H1 (cell line): Measurements from ENCODE around the gene MUC5B. TPM values are rescaled to one million over a fixed set of nuclear protein-coding genes. Genes with fewer than 3 reads are reported as not detected.

Experiments
- CTCF ChIA-PET: fragments of 300-600 bp; sonication (Branson Sonifier 250); formaldehyde crosslinking; loops from one replicate; lab custom pipeline; 2021; ENCODE audit not compliant: partially characterized antibody; lab: Charles Lee
- POLR2A ChIA-PET: fragments of 300-600 bp; sonication (Branson Sonifier 250); formaldehyde crosslinking; loops from one replicate; lab custom pipeline; 2021; ENCODE audit warnings: inconsistent platforms; ENCODE audit not compliant: partially characterized antibody; lab: Charles Lee
- DNase-seq, 2 experiments: peaks; one replicate each; pipeline versions ENCODE4 v3.0.0 to v3.0.0-alpha.2; 2010 to 2022; ENCODE audit warnings: low spot score in 2 of 2, low read depth in 1 of 2, mixed read lengths in 1 of 2
- FAIRE-seq: peaks from 2 replicates; lab custom pipeline; 2011; peaks lifted over from hg19 to GRCh38; lab: Jason Lieb, UNC
- H2AFZ ChIP-seq: 2 replicates; pipeline ENCODE4 v1.8.1; 2012; ENCODE audit warnings: low read length, inconsistent platforms
- H2AK5ac ChIP-seq: 2 replicates; pipeline ENCODE4 v1.6.1; 2013; ENCODE audit warnings: low read depth, low read length
- H2BK120ac ChIP-seq: replicated peaks from 2 replicates; pipeline ENCODE3; 2013; ENCODE audit warnings: low read depth, low read length, inconsistent platforms
- H2BK12ac ChIP-seq: 2 replicates; pipeline ENCODE4 v1.6.1; 2013; ENCODE audit warnings: low read depth, low read length
- H2BK15ac ChIP-seq: 2 replicates; pipeline ENCODE4 v1.6.1; 2013; ENCODE audit warnings: low read length
- H2BK20ac ChIP-seq: 2 replicates; pipeline ENCODE4 v1.6.1; 2013; ENCODE audit warnings: low read length
- H2BK5ac ChIP-seq: 2 replicates; pipeline ENCODE4 v1.6.1; 2013; ENCODE audit warnings: low read depth, low read length
- H3K14ac ChIP-seq: 2 replicates; pipeline ENCODE4 v1.6.1; 2013; ENCODE audit warnings: inconsistent platforms; ENCODE audit not compliant: insufficient read length
- H3K18ac ChIP-seq: 2 replicates; pipeline ENCODE4 v1.6.1; 2013; ENCODE audit warnings: low read length; ENCODE audit errors: extremely low read depth
- H3K23ac ChIP-seq: 2 replicates; pipeline ENCODE4 v1.6.1; 2013; ENCODE audit warnings: inconsistent platforms; ENCODE audit not compliant: insufficient read length
- H3K23me2 ChIP-seq: 2 replicates; pipeline ENCODE4 v1.6.1; 2013; ENCODE audit warnings: low read depth, low read length
- H3K27ac ChIP-seq: 2 replicates; pipeline ENCODE4 v1.6.1; 2011; ENCODE audit warnings: low read depth, low read length, inconsistent platforms
- H3K27me3 ChIP-seq, 4 experiments: replicated peaks in 1 of 4; 1 replicate in 1 of 4; 2 replicates in 3 of 4; pipeline versions ENCODE4 v1.6.1 to v1.8.1; 2011 to 2013; ENCODE audit warnings: low read length in 3 of 4, mild to moderate bottlenecking in 3 of 4, inconsistent platforms in 2 of 4, mixed read lengths in 2 of 4, moderate library complexity in 1 of 4; ENCODE audit not compliant: control insufficient read depth in 3 of 4, insufficient read depth in 3 of 4; ENCODE audit errors: extremely low read depth in 1 of 4
- H3K36me3 ChIP-seq, 4 experiments: 2 replicates each; pipeline versions ENCODE4 v1.6.1 to v1.8.1; 2011 to 2013; ENCODE audit warnings: mild to moderate bottlenecking in 4 of 4, low read length in 3 of 4, moderate library complexity in 2 of 4, control low read depth in 1 of 4, inconsistent platforms in 1 of 4; ENCODE audit not compliant: insufficient read depth in 4 of 4, control insufficient read depth in 2 of 4
- H3K4ac ChIP-seq: replicated peaks from 2 replicates; pipeline ENCODE3; 2013; ENCODE audit warnings: low read length, low read depth, mixed read lengths, inconsistent platforms; ENCODE audit not compliant: insufficient read length
- H3K4me1 ChIP-seq, 4 experiments: replicated peaks in 1 of 4; 1 replicate in 1 of 4; 2 replicates in 3 of 4; pipeline versions ENCODE4 v1.6.1 to v1.8.1; 2011 to 2013; ENCODE audit warnings: low read length in 3 of 4, inconsistent platforms in 2 of 4, mixed read lengths in 1 of 4; ENCODE audit not compliant: insufficient read depth in 4 of 4, control insufficient read depth in 3 of 4
- H3K4me2 ChIP-seq, 2 experiments: 2 replicates each; pipeline versions ENCODE4 v1.6.1 to v1.8.1; 2011 to 2013; ENCODE audit warnings: low read depth in 2 of 2, low read length in 2 of 2, control low read depth in 1 of 2, inconsistent platforms in 1 of 2, mild to moderate bottlenecking in 1 of 2; ENCODE audit not compliant: insufficient read depth in 1 of 2
- H3K4me3 ChIP-seq, 4 experiments: fragments of 200-600, 300-600 bp in 1 of 4; sonication (generic), shearing (Covaris generic), sonication (Bioruptor Twin) in 1 of 4; 2 replicates each; pipeline versions ENCODE4 v1.5.1 to v1.8.1; 2011 to 2016; ENCODE audit warnings: low read length in 4 of 4, low read depth in 3 of 4, control low read depth in 2 of 4, inconsistent platforms in 2 of 4, mild to moderate bottlenecking in 2 of 4, mixed read lengths in 1 of 4, moderate library complexity in 1 of 4; ENCODE audit not compliant: insufficient read depth in 2 of 4; ENCODE audit errors: extremely low read depth in 1 of 4
- H3K56ac ChIP-seq: replicated peaks from 2 replicates; pipeline ENCODE3; 2013; ENCODE audit warnings: low read depth, mild to moderate bottlenecking, mixed read lengths, low read length, inconsistent platforms; ENCODE audit not compliant: insufficient read length
- H3K79me1 ChIP-seq: 2 replicates; pipeline ENCODE4 v1.6.1; 2013; ENCODE audit warnings: low read depth, low read length, control low read depth
- H3K79me2 ChIP-seq, 2 experiments: 2 replicates each; pipeline versions ENCODE4 v1.6.1 to v1.8.1; 2012 to 2013; ENCODE audit warnings: low read length in 2 of 2, mild to moderate bottlenecking in 2 of 2, inconsistent platforms in 1 of 2; ENCODE audit not compliant: insufficient read depth in 2 of 2, control insufficient read depth in 1 of 2
- H3K9ac ChIP-seq, 4 experiments: replicated peaks in 1 of 4; 1 replicate in 1 of 4; 2 replicates in 3 of 4; pipeline versions ENCODE4 v1.6.1 to v1.8.1; 2011 to 2013; ENCODE audit warnings: low read depth in 3 of 4, low read length in 3 of 4, control low read depth in 2 of 4, mild to moderate bottlenecking in 2 of 4, moderate library complexity in 2 of 4, inconsistent platforms in 1 of 4; ENCODE audit errors: extremely low read depth in 1 of 4
- H3K9me3 ChIP-seq, 2 experiments: 2 replicates each; pipeline versions ENCODE4 v1.6.1 to v1.8.1; 2012 to 2013; ENCODE audit warnings: mild to moderate bottlenecking in 2 of 2, moderate library complexity in 2 of 2, control low read depth in 1 of 2, inconsistent platforms in 1 of 2, low read depth in 1 of 2, low read length in 1 of 2, mixed read lengths in 1 of 2; ENCODE audit not compliant: insufficient read depth in 2 of 2
- H4K20me1 ChIP-seq, 2 experiments: replicated peaks in 1 of 2; 2 replicates each; pipeline versions ENCODE3 to v1.8.1; 2011 to 2013; ENCODE audit warnings: inconsistent platforms in 2 of 2, low read length in 2 of 2, mild to moderate bottlenecking in 1 of 2; ENCODE audit not compliant: insufficient read depth in 2 of 2, control insufficient read depth in 1 of 2
- H4K5ac ChIP-seq: 2 replicates; pipeline ENCODE4 v1.6.1; 2013; ENCODE audit warnings: low read length, low read depth, mixed read lengths, inconsistent platforms; ENCODE audit not compliant: insufficient read length
- H4K8ac ChIP-seq: 2 replicates; pipeline ENCODE4 v1.8.0; 2013; ENCODE audit warnings: mild to moderate bottlenecking, moderate library complexity, low read length, inconsistent platforms; ENCODE audit not compliant: insufficient read depth; ENCODE audit errors: extremely low read depth
- H4K91ac ChIP-seq: replicated peaks from 2 replicates; pipeline ENCODE3; 2013; ENCODE audit warnings: low read length, mixed read lengths, inconsistent platforms; ENCODE audit not compliant: insufficient read length
- CREB1 ChIP-seq: IDR thresholded peaks from 2 replicates; pipeline ENCODE4 v1.6.1; 2012; ENCODE audit warnings: inconsistent platforms
- EP300 ChIP-seq, 2 experiments: IDR thresholded peaks; 1 replicate in 1 of 2; 2 replicates in 1 of 2; pipeline ENCODE4 v1.6.1; 2011 to 2012; ENCODE audit warnings: low read depth in 2 of 2, low read length in 2 of 2, mild to moderate bottlenecking in 2 of 2, borderline replicate concordance in 1 of 2, inconsistent platforms in 1 of 2, moderate library complexity in 1 of 2
- FOSL1 ChIP-seq: IDR thresholded peaks from 2 replicates; pipeline ENCODE4 v1.6.1; 2011; ENCODE audit warnings: mild to moderate bottlenecking, low read depth, low read length, moderate library complexity; ENCODE audit not compliant: insufficient read depth
- HDAC6 ChIP-seq: IDR thresholded peaks from one replicate; pipeline ENCODE4 v1.7.1; 2012; ENCODE audit warnings: low read depth, mild to moderate bottlenecking, inconsistent platforms, low read length, moderate library complexity
- JUND ChIP-seq: IDR thresholded peaks from 2 replicates; pipeline ENCODE4 v1.6.1; 2011; ENCODE audit warnings: mild to moderate bottlenecking, improper control_type of control experiment, low read length
- KDM4A ChIP-seq: IDR thresholded peaks from one replicate; pipeline ENCODE4 v1.7.1; 2012; ENCODE audit warnings: low read depth, mild to moderate bottlenecking, moderate library complexity, low read length, inconsistent platforms; ENCODE audit not compliant: severe bottlenecking
- NANOG ChIP-seq: IDR thresholded peaks from 2 replicates; pipeline ENCODE4 v1.6.1; 2011; ENCODE audit warnings: low read length, low read depth, mild to moderate bottlenecking, inconsistent platforms; ENCODE audit not compliant: insufficient read depth, poor library complexity, severe bottlenecking
- NRF1 ChIP-seq: IDR thresholded peaks from 2 replicates; pipeline ENCODE4 v1.6.1; 2011; ENCODE audit warnings: mild to moderate bottlenecking, low read depth, low read length, improper control_type of control experiment
- POLR2AphosphoS5 ChIP-seq: IDR thresholded peaks from 2 replicates; pipeline ENCODE4 v1.6.1; 2011; ENCODE audit warnings: low read depth, low read length
- RBBP5 ChIP-seq: IDR thresholded peaks from 2 replicates; pipeline ENCODE4 v1.7.1; 2012; ENCODE audit warnings: low read depth, mild to moderate bottlenecking, inconsistent platforms, low read length, moderate library complexity, borderline replicate concordance
- RFX5 ChIP-seq: IDR thresholded peaks from 2 replicates; pipeline ENCODE4 v1.6.1; 2011; ENCODE audit warnings: low read depth, low read length, improper control_type of control experiment, borderline replicate concordance
- WGBS, 2 experiments: shearing (Covaris generic) in 1 of 2; methylation state at CpG; one replicate each; pipeline versions ENCODE4 v1.1.6 to v1.1.7; 2013 to 2015; ENCODE audit warnings: low lambda C conversion rate in 2 of 2, mixed read lengths in 2 of 2, inconsistent platforms in 1 of 2, low coverage in 1 of 2, missing lambda C conversion rate in 1 of 2; ENCODE audit not compliant: insufficient replicate concordance in 2 of 2, insufficient coverage in 1 of 2, insufficient read length in 1 of 2; ENCODE audit errors: extremely low coverage in 1 of 2, missing lambda C conversion rate in 1 of 2; 5-methylcytosine and 5-hydroxymethylcytosine counted together
- polyA plus RNA-seq, 7 experiments: library from polyadenylated mRNA; depleted of rRNA in 3 of 7; stranded (reverse) in 5 of 7; unstranded in 2 of 7; fragments of >200 nt in 5 of 7; fragments of 200-250 nt in 2 of 7; gene quantifications; 1 replicate in 5 of 7; 2 replicates in 1 of 7; 4 replicates in 1 of 7; pipeline versions ENCODE4 v1.2.1 to v1.2.3, GENCODE V29; 2011 to 2013; ENCODE audit warnings: missing spikeins in 2 of 7, mixed read lengths in 2 of 7
- total RNA-seq: library from RNA; stranded (reverse); fragmentation: NEBNext Ultra II Directional; extraction: Animal tissue kit (Norgen Biotek cat#: 25700); gene quantifications from 2 replicates; pipeline ENCODE4 v1.2.1, GENCODE V29; 2021
- TF ChIP-seq, protein P1 (sequence below): IDR thresholded peaks from 2 replicates; pipeline ENCODE4 v1.6.1; 2012; ENCODE audit warnings: inconsistent platforms
- TF ChIP-seq, protein P2 (sequence below): IDR thresholded peaks from 2 replicates; pipeline ENCODE4 v1.6.1; 2012; ENCODE audit warnings: inconsistent platforms

MUC5B gene
- total and polyA plus RNA-seq, 2 of the 8 experiments (the other 6 are each of a cell fraction or from before 2014, with no cell fraction given) = 0.02 to 0.03 TPM

DNA sequence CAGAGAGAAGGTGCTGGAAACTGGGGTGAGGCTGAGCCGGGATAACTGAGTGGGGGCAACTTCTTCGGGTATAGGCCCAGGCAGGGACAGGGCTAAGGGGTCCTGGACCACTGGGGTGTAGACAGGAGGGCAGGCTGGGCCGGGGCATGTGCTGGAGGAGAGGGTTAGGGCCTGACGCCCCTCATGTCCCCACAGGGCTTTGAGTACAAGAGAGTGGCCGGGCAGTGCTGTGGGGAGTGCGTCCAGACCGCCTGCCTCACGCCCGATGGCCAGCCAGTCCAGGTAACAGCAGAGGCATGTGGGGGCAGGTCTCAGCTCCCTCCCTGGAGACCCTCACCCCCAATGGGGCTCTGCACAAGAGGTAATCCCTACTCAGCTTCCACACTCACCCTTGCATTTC, 36.7 kb downstream of the MUC5B start:
- no peak overlapping the region for H2BK20ac ChIP-seq
- CTCF ChIA-PET = no interaction called here
- H3K56ac ChIP-seq = no peak overlapping the region
- H2AFZ ChIP-seq = no peak overlapping the region
- no peaks in the 10 kb centered on the region for H3K36me3 ChIP-seq
- no peak overlapping the region for H3K14ac ChIP-seq
- H3K4me2 ChIP-seq = no peak overlapping the region
- H3K4me3 ChIP-seq = no peak overlapping the region
- H3K79me2 ChIP-seq = no peaks in the 10 kb centered on the region
- H4K5ac ChIP-seq = no peak overlapping the region
- H2BK120ac ChIP-seq = no peak overlapping the region
- 0 out of 2 replicates have a peak overlapping the region, but pooled peaks have one; percentile 39 for H2AK5ac ChIP-seq
- H3K23me2 ChIP-seq = no peaks in the 10 kb centered on the region; the same call in 1 of the 2 replicates
- H2BK12ac ChIP-seq = 0 out of 2 replicates have a peak overlapping the region, but pooled peaks have one; percentile 7
- H3K4ac ChIP-seq = no peak overlapping the region
- no peak for FAIRE-seq
- no peak overlapping the region for H2BK5ac ChIP-seq
- no peaks in the 10 kb centered on the region for H3K79me1 ChIP-seq
- no peak overlapping the region for H4K91ac ChIP-seq
- no peaks in the 10 kb centered on the region for H3K27me3 ChIP-seq
- WGBS, 2 experiments = 98% methylated on average over 7 of the region's 9 CpGs; no CpG with 5 or more reads in 1 of the 2 experiments
- H4K20me1 ChIP-seq = no peaks in the 10 kb centered on the region
- no peak overlapping the region for H3K18ac ChIP-seq
- no peak overlapping the region for H3K23ac ChIP-seq
- no peak overlapping the region; the same call in 1 of the 2 replicates for H3K27ac ChIP-seq
- no peaks in the 10 kb centered on the region for H3K9me3 ChIP-seq
- POLR2A ChIA-PET = interaction anchor here (1.1 kb wide), 1 partner anchor 185 kb away, joined by 3 read pairs; the partner anchor contains the start of gene MUC2
- DNase-seq = no peak
- H3K4me1 ChIP-seq = peaks cover 0 to 14% (median 7%) of the 10 kb centered on the region in 4 experiments; a peak in 5 of 7 replicates
- no peak overlapping the region for H4K8ac ChIP-seq
- no peak overlapping the region for H3K9ac ChIP-seq
- no peak overlapping the region for H2BK15ac ChIP-seq
- no peak for TF ChIP-seq KDM4A
- TF ChIP-seq CREB1 = no peak
- TF ChIP-seq RBBP5 = no peak
- TF ChIP-seq HDAC6 = no peak
- TF ChIP-seq POLR2AphosphoS5 = no peak
- no peak for TF ChIP-seq RFX5
- TF ChIP-seq JUND = no peak
- no peak for TF ChIP-seq FOSL1
- TF ChIP-seq, protein P1, sequence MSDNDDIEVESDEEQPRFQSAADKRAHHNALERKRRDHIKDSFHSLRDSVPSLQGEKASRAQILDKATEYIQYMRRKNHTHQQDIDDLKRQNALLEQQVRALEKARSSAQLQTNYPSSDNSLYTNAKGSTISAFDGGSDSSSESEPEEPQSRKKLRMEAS = no peak
- TF ChIP-seq, protein P2, sequence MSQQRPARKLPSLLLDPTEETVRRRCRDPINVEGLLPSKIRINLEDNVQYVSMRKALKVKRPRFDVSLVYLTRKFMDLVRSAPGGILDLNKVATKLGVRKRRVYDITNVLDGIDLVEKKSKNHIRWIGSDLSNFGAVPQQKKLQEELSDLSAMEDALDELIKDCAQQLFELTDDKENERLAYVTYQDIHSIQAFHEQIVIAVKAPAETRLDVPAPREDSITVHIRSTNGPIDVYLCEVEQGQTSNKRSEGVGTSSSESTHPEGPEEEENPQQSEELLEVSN = no peak
- no peak for TF ChIP-seq EP300 (IDR thresholded peaks at IDR 0.05; ENCODE audit: borderline replicate concordance in 1 of 2, low read depth in 2 of 2, low read length in 2 of 2)
- TF ChIP-seq NRF1 = no peak
- TF ChIP-seq NANOG = no peak
